ENCODE data around the gene NEK7.

- no peak for TF ChIP-seq CTCF (IDR thresholded peaks at IDR 0.05)
- TF ChIP-seq POLR2A (IDR thresholded peaks at IDR 0.05) = no peak
These were observed 107.5 kb downstream of the NEK7 start for GRCh38 chr1:198264282-198264681.

Data from lower leg skin (tissue), 3 donors.